Measurements from ENCODE around the gene CHAT.
A peak's percentile ranks its signal among the peaks of the same experiment; 100 is the strongest.

CHAT gene

GRCh38 chr10:49613882-49614241 is at the start of gene CHAT:
Gene CHAT (plus strand): TSS chr10:49614037. CDS start chr10:49614190, 153 bp downstream.
- DNase-seq = no peak

GRCh38 chr10:49564461-49565009 is 49.3 kb upstream of the CHAT start:
- no peak for DNase-seq

- no peak for DNase-seq
Measured at GRCh38 chr10:49567810-49568209, 46.0 kb upstream of the CHAT start.

- no peak for DNase-seq
Measured at GRCh38 chr10:49568235-49568634, 45.6 kb upstream of the CHAT start.

- no peak for DNase-seq
Measured at GRCh38 chr10:49569031-49569631, 44.7 kb upstream of the CHAT start.

GRCh38 chr10:49571388-49571787 is 42.4 kb upstream of the CHAT start:
- no peak for DNase-seq

- no peak for DNase-seq
Measured at GRCh38 chr10:49572594-49573114, 41.2 kb upstream of the CHAT start.

- DNase-seq = no peak
Measured at GRCh38 chr10:49575489-49576072, 38.3 kb upstream of the CHAT start.

- no peak for DNase-seq
Measured at GRCh38 chr10:49577182-49577925, 36.5 kb upstream of the CHAT start.

GRCh38 chr10:49578392-49578791 is 35.4 kb upstream of the CHAT start:
- DNase-seq = no peak

- no peak for DNase-seq
Measured at GRCh38 chr10:49579621-49580020, 34.2 kb upstream of the CHAT start.

- no peak for DNase-seq
Measured at GRCh38 chr10:49585387-49585786, 28.4 kb upstream of the CHAT start.

- DNase-seq = no peak
Measured at GRCh38 chr10:49587981-49588380, 25.9 kb upstream of the CHAT start.

- peak; percentile 1 for DNase-seq
Measured at GRCh38 chr10:49592726-49593563, 20.9 kb upstream of the CHAT start.

GRCh38 chr10:49593564-49593875 is 20.3 kb upstream of the CHAT start:
- DNase-seq = no peak

GRCh38 chr10:49593998-49594397 is 19.8 kb upstream of the CHAT start:
- no peak for DNase-seq

- peak; percentile 55 for DNase-seq
Measured at GRCh38 chr10:49594594-49594993, 19.2 kb upstream of the CHAT start.

GRCh38 chr10:49595003-49595712 is 18.7 kb upstream of the CHAT start:
- DNase-seq = no peak

GRCh38 chr10:49595713-49596492 is 17.9 kb upstream of the CHAT start:
- no peak for DNase-seq

GRCh38 chr10:49596493-49596809 is 17.4 kb upstream of the CHAT start:
- DNase-seq = no peak

- no peak for DNase-seq
Measured at GRCh38 chr10:49596836-49597235, 17.0 kb upstream of the CHAT start.
